KMS-11 (cell line): Measurements from ENCODE around the gene CLDN4.
"Not testable (repeated sequence)": the region's sequence is repeated elsewhere in the genome, so short reads cannot be mapped to it uniquely, and the experiment has no call there.

Experiments used
- H2AFZ ChIP-seq: fragments of 200-600 bp; sonication (generic); 2 replicates; pipeline ENCODE4 v1.6.1; 2016; ENCODE audit warnings: antibody characterized with exemption, mixed run types, low read depth
- H3K27ac ChIP-seq: fragments of 200-600 bp; sonication (generic); 2 replicates; pipeline ENCODE4 v1.6.1; 2016; ENCODE audit warnings: mild to moderate bottlenecking, mixed run types
- H3K27me3 ChIP-seq: fragments of 200-600 bp; sonication (generic); 2 replicates; pipeline ENCODE4 v1.6.1; 2017; ENCODE audit warnings: mild to moderate bottlenecking, low read depth, mixed run types, moderate library complexity; ENCODE audit not compliant: insufficient read depth
- H3K36me3 ChIP-seq: fragments of 200-600 bp; sonication (generic); 2 replicates; pipeline ENCODE4 v1.6.1; 2017; ENCODE audit warnings: mild to moderate bottlenecking, mixed run types; ENCODE audit not compliant: insufficient read depth
- H3K4me1 ChIP-seq: fragments of 200-600 bp; sonication (generic); 2 replicates; pipeline ENCODE4 v1.6.1; 2016; ENCODE audit warnings: mild to moderate bottlenecking, low read depth, mixed run types; ENCODE audit not compliant: poor library complexity, severe bottlenecking
- H3K4me2 ChIP-seq: fragments of 200-600 bp; sonication (generic); 2 replicates; pipeline ENCODE4 v1.7.0; 2016; ENCODE audit warnings: mild to moderate bottlenecking, mixed run types
- H3K4me3 ChIP-seq: fragments of 200-600 bp; sonication (generic); IDR thresholded peaks from 2 replicates; pipeline ENCODE4 v1.6.1; 2017; ENCODE audit warnings: low read depth, low read length, mixed read lengths; ENCODE audit not compliant: insufficient read depth
- H3K79me2 ChIP-seq: fragments of 200-600 bp; sonication (generic); 2 replicates; pipeline ENCODE4 v1.6.1; 2016; ENCODE audit warnings: low read depth, mixed run types; ENCODE audit not compliant: insufficient read depth
- H3K9ac ChIP-seq: fragments of 200-600 bp; sonication (generic); 2 replicates; pipeline ENCODE4 v1.6.1; 2016; ENCODE audit warnings: mild to moderate bottlenecking, mixed run types
- H4K20me1 ChIP-seq: fragments of 200-600 bp; sonication (generic); 2 replicates; pipeline ENCODE4 v1.6.1; 2016; ENCODE audit warnings: mild to moderate bottlenecking, mixed run types; ENCODE audit not compliant: insufficient read depth
- CTCF ChIP-seq: fragments of 200-600 bp; sonication (generic); conservative IDR thresholded peaks from 2 replicates; pipeline ENCODE4 v1.6.1; 2017; ENCODE audit warnings: low read depth, mild to moderate bottlenecking, antibody characterized with exemption, low read length, moderate library complexity, mixed read lengths

Gene CLDN4

GRCh38 chr7:73831834-73832651, 1.2 kb downstream of the CLDN4 start:
- Histone ChIP-seq H3K4me2 (no peak overlapping the region), H4K20me1 (no peaks in the 10 kb centered on the region), H2AFZ (no peak overlapping the region), H3K4me3 (no peak overlapping the region), H3K4me1 (peaks cover 18% of the 10 kb centered on the region), H3K27me3 (no peaks in the 10 kb centered on the region), H3K9ac (no peak overlapping the region), H3K36me3 (no peaks in the 10 kb centered on the region), H3K27ac (no peak overlapping the region), H3K79me2 (no peaks in the 10 kb centered on the region)
- no peak for TF ChIP-seq CTCF

DNA sequence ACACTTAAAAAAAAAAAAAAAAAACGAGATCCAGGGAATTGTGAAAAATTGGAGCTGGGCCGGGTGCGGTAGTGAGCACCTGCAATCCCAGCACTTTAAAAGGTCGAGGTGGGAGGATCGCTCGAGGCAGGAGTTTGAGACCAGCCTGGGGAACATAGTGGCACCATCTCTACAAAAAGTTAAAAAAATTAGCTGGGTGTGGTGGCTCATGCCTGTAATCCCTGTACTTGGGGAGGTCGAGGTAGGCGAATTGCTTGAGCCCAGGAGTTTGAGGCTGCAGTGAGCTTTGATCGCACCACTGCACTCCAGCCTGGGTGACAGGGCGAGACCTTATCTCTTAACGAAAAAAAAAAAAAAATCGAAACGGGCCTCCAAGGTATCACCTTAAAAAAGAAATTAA, 2.0 kb downstream of the CLDN4 start:
- Histone ChIP-seq H3K27ac (no peak overlapping the region), H3K79me2 (no peaks in the 10 kb centered on the region), H3K27me3 (no peaks in the 10 kb centered on the region), H2AFZ (no peak overlapping the region), H3K4me3 (no peak overlapping the region), H3K4me1 (peaks cover 11% of the 10 kb centered on the region), H3K36me3 (no peaks in the 10 kb centered on the region), H3K4me2 (no peak overlapping the region), H4K20me1 (no peaks in the 10 kb centered on the region), H3K9ac (no peak overlapping the region)
- no peak for TF ChIP-seq CTCF

- Histone ChIP-seq H3K79me2 (no peaks in the 10 kb centered on the region), H3K4me1 (peaks cover 6% of the 10 kb centered on the region), H2AFZ (no peak overlapping the region), H3K9ac (no peak overlapping the region), H3K4me3 (no peak overlapping the region), H3K4me2 (no peak overlapping the region), H3K27ac (no peak overlapping the region), H3K36me3 (no peaks in the 10 kb centered on the region), H3K27me3 (no peaks in the 10 kb centered on the region), H4K20me1 (no peaks in the 10 kb centered on the region)
- TF ChIP-seq CTCF, result no peak
Measured at GRCh38 chr7:73833251-73833919, 2.6 kb downstream of the CLDN4 start.

DNA sequence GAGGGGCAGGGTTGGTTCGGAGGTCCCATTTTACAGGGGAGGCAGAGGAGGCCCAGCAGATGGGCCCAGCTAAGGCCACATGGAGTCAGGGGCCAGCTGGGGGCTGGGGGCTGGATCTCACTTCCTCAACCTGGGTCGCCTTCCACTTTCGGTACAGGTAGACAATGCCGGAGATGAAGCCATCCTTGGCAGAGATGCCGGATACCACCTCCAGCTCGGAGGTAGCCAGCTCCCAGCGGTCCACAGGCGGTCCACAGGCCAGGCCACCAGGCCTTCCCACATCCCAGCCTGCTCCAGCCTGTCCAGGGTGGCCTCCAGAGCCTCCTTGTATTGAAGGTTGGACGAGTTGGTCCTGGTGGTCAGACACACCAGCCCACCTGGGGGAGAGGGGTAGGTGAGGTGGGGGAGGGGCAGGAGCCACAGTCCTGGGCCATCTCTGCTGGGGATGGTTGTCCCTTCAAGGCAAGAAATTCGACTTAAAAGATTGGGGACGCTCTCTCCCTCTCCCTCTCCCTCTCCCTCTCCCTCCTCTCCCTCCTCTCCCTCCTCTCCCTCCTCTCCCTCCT, 3.9 kb downstream of the CLDN4 start:
- no peaks in the 10 kb centered on the region for H3K36me3 ChIP-seq
- H3K79me2 ChIP-seq, result no peaks in the 10 kb centered on the region
- TF ChIP-seq CTCF, result no peak
- no peak overlapping the region for H3K9ac ChIP-seq
- H2AFZ ChIP-seq, result no peak overlapping the region
- H3K4me2 ChIP-seq, result no peak overlapping the region
- H3K27me3 ChIP-seq, result no peaks in the 10 kb centered on the region
- H3K4me3 ChIP-seq, result no peak overlapping the region
- no peak overlapping the region for H3K27ac ChIP-seq
- H4K20me1 ChIP-seq, result no peaks in the 10 kb centered on the region
- no peaks in the 10 kb centered on the region for H3K4me1 ChIP-seq

- not testable (repeated sequence) for H2AFZ ChIP-seq, H3K4me3 ChIP-seq, H3K36me3 ChIP-seq, H3K9ac ChIP-seq, H3K4me1 ChIP-seq, H3K27ac ChIP-seq, H3K79me2 ChIP-seq, H4K20me1 ChIP-seq, H3K27me3 ChIP-seq, H3K4me2 ChIP-seq
Measured at GRCh38 chr7:73837167-73837566, 6.4 kb downstream of the CLDN4 start.
